ENCODE results near the gene MAPK8IP3. TPM values are rescaled to one million over a fixed set of nuclear protein-coding genes. Genes with fewer than 3 reads are reported as not detected.

MAPK8IP3 gene
- total RNA-seq, 2 experiments from 2014 or later, result 290 to 297 TPM

- H3K36me3 Mint-ChIP-seq (ENCODE audit: low read depth), result peaks cover 29% of the 10 kb centered on the region
Observed at GRCh38 chr16:1818204-1818872, 112.3 kb downstream of the MAPK8IP3 start.

GRCh38 chr16:1818873-1819525 lies 113.0 kb downstream of the MAPK8IP3 start:
- Histone ChIP-seq H3K4me3 (ENCODE audit: low read length) (no peak overlapping the region), H3K4me1 (ENCODE audit: insufficient read depth, low read length) (peaks cover 13% of the 10 kb centered on the region), H3K27me3 (ENCODE audit: control insufficient read depth in 1 of 2, insufficient read depth in 2 of 2, low read length in 2 of 2) (no peaks in the 10 kb centered on the region), H3K9me3 (ENCODE audit: control insufficient read depth in 1 of 2, insufficient read depth in 1 of 2, low read length in 2 of 2) (no peaks in the 10 kb centered on the region), H3K27ac (ENCODE audit: low read depth in 1 of 2, low read length in 2 of 2) (no peak overlapping the region), H3K36me3 (ENCODE audit: insufficient read depth, low read length) (peaks cover 66% of the 10 kb centered on the region)
- ATAC-seq (ENCODE audit: poor library complexity) (no peak), DNase-seq (no peak)
- no peak overlapping the region for H3K4me3 Mint-ChIP-seq
- no peak overlapping the region for H3K27ac Mint-ChIP-seq
- intact Hi-C loops (cut with DNase I, micrococcal nuclease), result no loop called here
- peaks cover 24% of the 10 kb centered on the region for H3K36me3 Mint-ChIP-seq (ENCODE audit: low read depth)
- H3K27me3 Mint-ChIP-seq, result no peaks in the 10 kb centered on the region
- ChIA-PET CTCF (no interaction called here), POLR2A (no interaction called here)
- TF ChIP-seq CTCF (IDR thresholded peaks at IDR 0.05), result no peak
- H3K9me3 Mint-ChIP-seq, result no peaks in the 10 kb centered on the region
- no peaks in the 10 kb centered on the region for H3K4me1 Mint-ChIP-seq (ENCODE audit: low read depth)

More at GRCh38 chr16:1818204-1818872, 112.3 kb downstream of the MAPK8IP3 start:
- intact Hi-C loops (cut with DNase I, micrococcal nuclease), result no loop called here
- ATAC-seq (ENCODE audit: poor library complexity), result no peak
- Mint-ChIP-seq H3K4me1 (ENCODE audit: low read depth) (peaks cover 2% of the 10 kb centered on the region), H3K27me3 (no peaks in the 10 kb centered on the region), H3K4me3 (no peak overlapping the region), H3K9me3 (no peaks in the 10 kb centered on the region), H3K27ac (no peak overlapping the region)
- ChIA-PET CTCF (no interaction called here), POLR2A (no interaction called here)
- Histone ChIP-seq H3K36me3 (ENCODE audit: insufficient read depth, low read length) (peaks cover 72% of the 10 kb centered on the region), H3K4me3 (ENCODE audit: low read length) (no peak overlapping the region), H3K27me3 (ENCODE audit: control insufficient read depth in 1 of 2, insufficient read depth in 2 of 2, low read length in 2 of 2) (no peaks in the 10 kb centered on the region), H3K27ac (ENCODE audit: low read depth in 1 of 2, low read length in 2 of 2) (no peak overlapping the region), H3K9me3 (ENCODE audit: control insufficient read depth in 1 of 2, insufficient read depth in 1 of 2, low read length in 2 of 2) (no peaks in the 10 kb centered on the region), H3K4me1 (ENCODE audit: insufficient read depth, low read length) (peaks cover 9% of the 10 kb centered on the region)
- TF ChIP-seq CTCF (IDR thresholded peaks at IDR 0.05), result no peak
- DNase-seq, result no peak

GRCh38 chr16:1819611-1820010 lies 113.6 kb downstream of the MAPK8IP3 start:
- TF ChIP-seq CTCF (IDR thresholded peaks at IDR 0.05), result no peak
- Mint-ChIP-seq H3K36me3 (ENCODE audit: low read depth) (peaks cover 24% of the 10 kb centered on the region), H3K4me3 (no peak overlapping the region), H3K27me3 (no peaks in the 10 kb centered on the region), H3K4me1 (ENCODE audit: low read depth) (peaks cover 3% of the 10 kb centered on the region), H3K9me3 (no peaks in the 10 kb centered on the region), H3K27ac (no peak overlapping the region)
- H3K27ac ChIP-seq (ENCODE audit: low read depth in 1 of 2, low read length in 2 of 2), result no peak overlapping the region
- DNase-seq (no peak), ATAC-seq (ENCODE audit: poor library complexity) (no peak)
- POLR2A ChIA-PET, result no interaction called here
- no peaks in the 10 kb centered on the region for H3K9me3 ChIP-seq (ENCODE audit: control insufficient read depth in 1 of 2, insufficient read depth in 1 of 2, low read length in 2 of 2)
- no peak overlapping the region for H3K4me3 ChIP-seq (ENCODE audit: low read length)
- H3K27me3 ChIP-seq (ENCODE audit: control insufficient read depth in 1 of 2, insufficient read depth in 2 of 2, low read length in 2 of 2), result no peaks in the 10 kb centered on the region
- CTCF ChIA-PET, result no interaction called here
- peaks cover 19% of the 10 kb centered on the region for H3K4me1 ChIP-seq (ENCODE audit: insufficient read depth, low read length)
- intact Hi-C loops (cut with DNase I, micrococcal nuclease), result no loop called here
- peaks cover 65% of the 10 kb centered on the region for H3K36me3 ChIP-seq (ENCODE audit: insufficient read depth, low read length)

Small RNA genes lying within 50 kb of the gene (microRNA-seq; reads per million reads assigned to microRNA genes)
- 0.61 reads per million for gene MIR3177 (ENCODE audit: borderline microRNAs expressed, borderline replicate concordance)

Other genes with a start within 250 kb of the MAPK8IP3 start
- 10 to 100 TPM; 70.5 to 76.2 TPM for gene CLCN7, start 231.2 kb upstream of the MAPK8IP3 start, total RNA-seq
- gene PTX4, start 217.3 kb upstream of the MAPK8IP3 start, total RNA-seq, result not detected
- 10 to 100 TPM; 29.7 to 30.8 TPM for gene TELO2, start 212.8 kb upstream of the MAPK8IP3 start, total RNA-seq
- gene TMEM204, start 172.5 kb upstream of the MAPK8IP3 start, total RNA-seq, result 10 to 100 TPM; 20.5 to 22.1 TPM
- 1 to 10 TPM; 4.3 to 5.6 TPM for gene IFT140, start 94.1 kb upstream of the MAPK8IP3 start, total RNA-seq
- gene CRAMP1, start 93.8 kb upstream of the MAPK8IP3 start, total RNA-seq, result 10 to 100 TPM; 14.1 to 15.2 TPM
- 1 to 10 TPM; 2.5 to 3.2 TPM for gene JPT2, start 27.9 kb upstream of the MAPK8IP3 start, total RNA-seq
- 10 to 100 TPM; 46.2 to 54.2 TPM for gene NME3, start 65.3 kb downstream of the MAPK8IP3 start, total RNA-seq
- 10 to 100 TPM; 28.6 to 30.8 TPM for gene EME2, start 66.6 kb downstream of the MAPK8IP3 start, total RNA-seq
- gene MRPS34, start 66.9 kb downstream of the MAPK8IP3 start, total RNA-seq, result 10 to 100 TPM; 25.5 to 26.9 TPM
- gene SPSB3, start 76.4 kb downstream of the MAPK8IP3 start, total RNA-seq, result 10 to 100 TPM; 86.3 to 87.6 TPM
- 10 to 100 TPM; 36.4 to 38.1 TPM for gene NUBP2, start 76.8 kb downstream of the MAPK8IP3 start, total RNA-seq
- under 1 TPM; 0.67 to 0.80 TPM for gene IGFALS, start 87.5 kb downstream of the MAPK8IP3 start, total RNA-seq
- gene HAGH, start 120.6 kb downstream of the MAPK8IP3 start, total RNA-seq, result 10 to 100 TPM; 20.9 to 22.7 TPM
- 1 to 10 TPM; 4.1 to 4.5 TPM for gene FAHD1, start 121.0 kb downstream of the MAPK8IP3 start, total RNA-seq
- gene MEIOB, start 166.0 kb downstream of the MAPK8IP3 start, total RNA-seq, result not detected
- gene HS3ST6, start 212.2 kb downstream of the MAPK8IP3 start, total RNA-seq, result not detected
- 1 to 10 TPM; 2.3 to 2.4 TPM for gene MSRB1, start 237.0 kb downstream of the MAPK8IP3 start, total RNA-seq
- gene RPL3L, start 248.5 kb downstream of the MAPK8IP3 start, total RNA-seq, result not detected